HepG2 (cell line): ENCODE results near the gene ARL6. TPM values are rescaled to one million over a fixed set of nuclear protein-coding genes. Genes with fewer than 3 reads are reported as not detected.
A peak's percentile ranks its signal among the peaks of the same experiment; 100 is the strongest.

Experiments used
- CHD2 ChIP-seq: IDR thresholded peaks from 2 replicates; pipeline ENCODE4 v1.6.1; 2011; ENCODE audit warnings: low read depth, low read length, improper control_type of control experiment
- EP300 ChIP-seq, 3 experiments: sonication (generic) in 1 of 3; formaldehyde crosslinking in 1 of 3; IDR thresholded peaks; 2 replicates each; pipeline versions ENCODE4 v1.5.1 to v1.6.1; 2011 to 2020; ENCODE audit warnings: low read depth in 2 of 3, low read length in 2 of 3, borderline replicate concordance in 1 of 3, improper control_type of control experiment in 1 of 3, mild to moderate bottlenecking in 1 of 3, missing genetic modification reagents in 1 of 3, moderate library complexity in 1 of 3
- FOXK2 ChIP-seq: fragments of 450-650 bp; IDR thresholded peaks from 2 replicates; pipeline ENCODE4 v1.6.1; 2016
- HNRNPK ChIP-seq: fragments of 200-400 bp; formaldehyde crosslinking; IDR thresholded peaks from 2 replicates; pipeline ENCODE4 v1.6.1; 2018; ENCODE audit warnings: low read length, low read depth, moderate library complexity, mild to moderate bottlenecking; ENCODE audit not compliant: poor library complexity, severe bottlenecking
- KLF12 ChIP-seq: sonication (generic); formaldehyde crosslinking; IDR thresholded peaks from 2 replicates; pipeline ENCODE4 v1.4.0; 2020; ENCODE audit warnings: missing genetic modification reagents, borderline replicate concordance
- MTF1 ChIP-seq: sonication (generic); formaldehyde crosslinking; IDR thresholded peaks from 2 replicates; pipeline ENCODE4 v1.5.0; 2020; ENCODE audit warnings: missing genetic modification reagents
- NCOA1 ChIP-seq: sonication (generic); formaldehyde crosslinking; IDR thresholded peaks from 2 replicates; pipeline ENCODE4 v1.9.0; 2021; ENCODE audit warnings: missing genetic modification reagents
- PHB2 ChIP-seq: fragments of 450-650 bp; IDR thresholded peaks from 2 replicates; pipeline ENCODE4 v1.6.1; 2018; ENCODE audit not compliant: partially characterized antibody
- REL ChIP-seq: sonication (generic); formaldehyde crosslinking; conservative IDR thresholded peaks from 2 replicates; pipeline ENCODE4 v1.8.0; 2022; ENCODE audit warnings: mild to moderate bottlenecking, missing genetic modification reagents, moderate library complexity
- ZFP41 ChIP-seq: sonication (generic); formaldehyde crosslinking; IDR thresholded peaks from 2 replicates; pipeline ENCODE4 v1.4.0; 2020; ENCODE audit warnings: mild to moderate bottlenecking, missing genetic modification reagents, borderline replicate concordance
- ZNF253 ChIP-seq: sonication (generic); formaldehyde crosslinking; IDR thresholded peaks from 2 replicates; pipeline ENCODE4 v1.8.0; 2022; ENCODE audit warnings: mild to moderate bottlenecking, missing genetic modification reagents, borderline replicate concordance
- ZNF260 ChIP-seq: sonication (generic); formaldehyde crosslinking; IDR thresholded peaks from 2 replicates; pipeline ENCODE4 v1.4.0; 2020; ENCODE audit warnings: missing genetic modification reagents, low read depth, mild to moderate bottlenecking, borderline replicate concordance
- ZNF33B ChIP-seq: sonication (generic); formaldehyde crosslinking; IDR thresholded peaks from 2 replicates; pipeline ENCODE4 v1.5.1; 2020; ENCODE audit warnings: mild to moderate bottlenecking, missing genetic modification reagents
- ZNF343 ChIP-seq: sonication (generic); formaldehyde crosslinking; IDR thresholded peaks from 2 replicates; pipeline ENCODE4 v1.4.0; 2020; ENCODE audit warnings: mild to moderate bottlenecking, missing genetic modification reagents
- ZNF44 ChIP-seq: sonication (generic); formaldehyde crosslinking; IDR thresholded peaks from 2 replicates; pipeline ENCODE4 v1.5.1; 2020; ENCODE audit warnings: mild to moderate bottlenecking, missing genetic modification reagents
- ZNF552 ChIP-seq: sonication (generic); formaldehyde crosslinking; IDR thresholded peaks from 2 replicates; pipeline ENCODE4 v1.9.0; 2022; ENCODE audit warnings: missing genetic modification reagents, mild to moderate bottlenecking, borderline replicate concordance
- ZNF598 ChIP-seq: sonication (generic); formaldehyde crosslinking; IDR thresholded peaks from 2 replicates; pipeline ENCODE4 v1.5.1; 2020; ENCODE audit warnings: mild to moderate bottlenecking, missing genetic modification reagents, borderline replicate concordance
- ZNF703 ChIP-seq: sonication (generic); formaldehyde crosslinking; IDR thresholded peaks from 2 replicates; pipeline ENCODE4 v1.5.1; 2020; ENCODE audit warnings: missing genetic modification reagents, mild to moderate bottlenecking, moderate library complexity, borderline replicate concordance
- ZNF780A ChIP-seq: sonication (generic); formaldehyde crosslinking; IDR thresholded peaks from 2 replicates; pipeline ENCODE4 v1.8.0; 2022; ENCODE audit warnings: mild to moderate bottlenecking, missing genetic modification reagents, moderate library complexity
- ZNF83 ChIP-seq: sonication (generic); formaldehyde crosslinking; IDR thresholded peaks from 2 replicates; pipeline ENCODE4 v1.4.0; 2020; ENCODE audit warnings: missing genetic modification reagents, mild to moderate bottlenecking, borderline replicate concordance
- ZSCAN25 ChIP-seq: sonication (generic); formaldehyde crosslinking; IDR thresholded peaks from 2 replicates; pipeline ENCODE4 v1.8.0; 2022; ENCODE audit warnings: mild to moderate bottlenecking, missing genetic modification reagents
- polyA plus RNA-seq, 8 experiments: library from polyadenylated mRNA; depleted of rRNA in 3 of 8; stranded (reverse) in 7 of 8; unstranded in 1 of 8; fragments of >200 nt; fragmentation: Illumina TruSeq in 4 of 8; extraction: Trizol in 4 of 8; gene quantifications; 2 replicates each; pipeline versions ENCODE4 v1.2.1 to v1.2.3, GENCODE V29; 2011 to 2016; ENCODE audit warnings: low read depth in 4 of 8, missing spikeins in 1 of 8, mixed read lengths in 1 of 8; ENCODE audit not compliant: insufficient read depth in 1 of 8
- total RNA-seq, 5 experiments: library from RNA; depleted of rRNA; stranded (reverse); fragments of >200 nt; fragmentation: Illumina TruSeq; extraction: Trizol; gene quantifications; 2 replicates each; pipeline ENCODE4 v1.2.3, GENCODE V29; 2016; ENCODE audit warnings: low read depth in 1 of 5
- TF ChIP-seq, protein P1 (sequence below): sonication (generic); formaldehyde crosslinking; IDR thresholded peaks from 2 replicates; pipeline ENCODE4 v1.8.1; 2023; ENCODE audit warnings: mild to moderate bottlenecking, missing genetic modification reagents
- TF ChIP-seq, protein P2 (sequence below): sonication (generic); formaldehyde crosslinking; conservative IDR thresholded peaks from 2 replicates; pipeline ENCODE4 v1.8.0; 2022; ENCODE audit warnings: mild to moderate bottlenecking, moderate library complexity, missing genetic modification reagents
- TF ChIP-seq, protein P3 (sequence below): sonication (generic); formaldehyde crosslinking; IDR thresholded peaks from 2 replicates; pipeline ENCODE4 v1.8.0; 2022; ENCODE audit warnings: missing genetic modification reagents, mild to moderate bottlenecking, borderline replicate concordance
- TF ChIP-seq, protein P4 (sequence below): sonication (generic); formaldehyde crosslinking; IDR thresholded peaks from 2 replicates; pipeline ENCODE4 v1.4.0; 2020; ENCODE audit warnings: mild to moderate bottlenecking, missing genetic modification reagents

Gene ARL6
- total and polyA plus RNA-seq, 2 of the 13 experiments (the other 11 are each of a cell fraction or from before 2014, with no cell fraction given) = 1.3 to 3.7 TPM

DNA sequence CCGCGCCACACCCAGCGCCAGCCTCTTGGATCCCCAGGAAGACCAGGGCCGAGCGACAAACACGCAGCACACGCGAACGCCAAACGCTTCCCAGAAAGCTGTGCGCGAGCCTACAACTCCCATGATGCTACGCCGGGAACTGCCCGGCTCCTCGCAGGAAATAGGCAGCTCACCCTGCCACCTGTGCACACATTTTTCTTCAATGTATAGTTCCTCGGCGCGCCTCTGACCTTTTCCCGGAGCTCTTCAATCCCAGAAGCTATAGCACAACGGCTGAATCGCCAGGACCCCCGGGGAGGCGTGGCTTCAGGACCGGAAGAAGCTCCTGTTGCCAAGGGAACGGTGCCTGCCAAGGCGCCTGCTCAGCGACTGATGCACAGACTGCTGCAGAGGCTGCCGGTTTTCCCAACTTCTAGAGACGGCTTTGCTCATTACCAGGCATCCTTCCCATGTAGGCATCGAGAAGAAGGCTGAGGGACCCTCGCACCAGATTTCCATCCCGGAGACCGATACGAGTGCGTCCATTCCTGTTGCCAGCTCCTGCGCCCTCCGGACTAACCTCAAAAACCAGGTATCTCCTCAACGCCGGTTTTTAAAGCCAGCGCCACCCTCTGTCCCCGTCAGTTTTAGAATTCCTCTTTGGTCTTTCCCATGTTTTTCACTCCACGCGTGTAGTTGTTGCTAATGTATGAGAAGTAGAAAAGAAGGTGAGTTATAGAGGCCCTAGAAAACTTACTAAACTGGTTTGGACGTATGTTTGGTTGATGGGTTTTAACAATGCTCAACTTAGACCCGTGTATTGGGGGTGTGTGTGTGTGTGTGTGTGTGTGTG, at the start of gene ARL6 (continued):
- TF ChIP-seq FOXK2 (no peak), KLF12 (peak; percentile 60; the same call in 1 of the 2 replicates), HNRNPK (no peak), ZNF703 (no peak), ZNF253 (CRISPR knock-in tag) (no peak), PHB2 (no peak), ZNF260 (CRISPR knock-in tag) (no peak), ZNF780A (CRISPR knock-in tag) (no peak), ZNF343 (CRISPR knock-in tag) (no peak), ZSCAN25 (peak; percentile 58; the same call in 1 of the 2 replicates), MTF1 (CRISPR knock-in tag) (no peak), REL (no peak), ZNF44 (CRISPR knock-in tag) (peak; percentile 76), ZNF33B (CRISPR knock-in tag) (no peak), ZNF598 (CRISPR knock-in tag) (peak; percentile 91; the same call in 1 of the 2 replicates), NCOA1 (CRISPR knock-in tag) (no peak), EP300 (IDR thresholded peaks at IDR 0.05; ENCODE audit: low read depth in 2 of 2, low read length in 2 of 2) (no peak), EP300 (CRISPR knock-in tag; IDR thresholded peaks at IDR 0.05; ENCODE audit: borderline replicate concordance) (no peak), ZFP41 (CRISPR knock-in tag) (no peak), CHD2 (no peak), ZNF83 (no peak), ZNF552 (CRISPR knock-in tag) (no peak)
- TF ChIP-seq, protein P1, sequence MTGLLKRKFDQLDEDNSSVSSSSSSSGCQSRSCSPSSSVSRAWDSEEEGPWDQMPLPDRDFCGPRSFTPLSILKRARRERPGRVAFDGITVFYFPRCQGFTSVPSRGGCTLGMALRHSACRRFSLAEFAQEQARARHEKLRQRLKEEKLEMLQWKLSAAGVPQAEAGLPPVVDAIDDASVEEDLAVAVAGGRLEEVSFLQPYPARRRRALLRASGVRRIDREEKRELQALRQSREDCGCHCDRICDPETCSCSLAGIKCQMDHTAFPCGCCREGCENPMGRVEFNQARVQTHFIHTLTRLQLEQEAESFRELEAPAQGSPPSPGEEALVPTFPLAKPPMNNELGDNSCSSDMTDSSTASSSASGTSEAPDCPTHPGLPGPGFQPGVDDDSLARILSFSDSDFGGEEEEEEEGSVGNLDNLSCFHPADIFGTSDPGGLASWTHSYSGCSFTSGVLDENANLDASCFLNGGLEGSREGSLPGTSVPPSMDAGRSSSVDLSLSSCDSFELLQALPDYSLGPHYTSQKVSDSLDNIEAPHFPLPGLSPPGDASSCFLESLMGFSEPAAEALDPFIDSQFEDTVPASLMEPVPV (CRISPR knock-in tag) = peak; percentile 69; the same call in 1 of the 2 replicates
- TF ChIP-seq, protein P2, sequence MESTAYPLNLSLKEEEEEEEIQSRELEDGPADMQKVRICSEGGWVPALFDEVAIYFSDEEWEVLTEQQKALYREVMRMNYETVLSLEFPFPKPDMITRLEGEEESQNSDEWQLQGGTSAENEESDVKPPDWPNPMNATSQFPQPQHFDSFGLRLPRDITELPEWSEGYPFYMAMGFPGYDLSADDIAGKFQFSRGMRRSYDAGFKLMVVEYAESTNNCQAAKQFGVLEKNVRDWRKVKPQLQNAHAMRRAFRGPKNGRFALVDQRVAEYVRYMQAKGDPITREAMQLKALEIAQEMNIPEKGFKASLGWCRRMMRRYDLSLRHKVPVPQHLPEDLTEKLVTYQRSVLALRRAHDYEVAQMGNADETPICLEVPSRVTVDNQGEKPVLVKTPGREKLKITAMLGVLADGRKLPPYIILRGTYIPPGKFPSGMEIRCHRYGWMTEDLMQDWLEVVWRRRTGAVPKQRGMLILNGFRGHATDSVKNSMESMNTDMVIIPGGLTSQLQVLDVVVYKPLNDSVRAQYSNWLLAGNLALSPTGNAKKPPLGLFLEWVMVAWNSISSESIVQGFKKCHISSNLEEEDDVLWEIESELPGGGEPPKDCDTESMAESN (CRISPR knock-in tag) = peak; percentile 32; the same call in 1 of the 2 replicates
- TF ChIP-seq, protein P3, sequence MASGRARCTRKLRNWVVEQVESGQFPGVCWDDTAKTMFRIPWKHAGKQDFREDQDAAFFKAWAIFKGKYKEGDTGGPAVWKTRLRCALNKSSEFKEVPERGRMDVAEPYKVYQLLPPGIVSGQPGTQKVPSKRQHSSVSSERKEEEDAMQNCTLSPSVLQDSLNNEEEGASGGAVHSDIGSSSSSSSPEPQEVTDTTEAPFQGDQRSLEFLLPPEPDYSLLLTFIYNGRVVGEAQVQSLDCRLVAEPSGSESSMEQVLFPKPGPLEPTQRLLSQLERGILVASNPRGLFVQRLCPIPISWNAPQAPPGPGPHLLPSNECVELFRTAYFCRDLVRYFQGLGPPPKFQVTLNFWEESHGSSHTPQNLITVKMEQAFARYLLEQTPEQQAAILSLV = peak; percentile 55; the same call in 1 of the 2 replicates
- TF ChIP-seq, protein P4, sequence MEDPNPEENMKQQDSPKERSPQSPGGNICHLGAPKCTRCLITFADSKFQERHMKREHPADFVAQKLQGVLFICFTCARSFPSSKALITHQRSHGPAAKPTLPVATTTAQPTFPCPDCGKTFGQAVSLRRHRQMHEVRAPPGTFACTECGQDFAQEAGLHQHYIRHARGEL (CRISPR knock-in tag) = no peak
